Neural cell (in vitro differentiated cells): ENCODE results near the gene ARID1B.

Experiments used
- EP300 ChIP-seq: fragments of 450-650 bp; conservative IDR thresholded peaks from 2 replicates; pipeline ENCODE4 v1.6.1; 2014; ENCODE audit warnings: antibody characterized with exemption, mild to moderate bottlenecking, moderate library complexity; ENCODE audit not compliant: poor library complexity, severe bottlenecking
- EZH2 ChIP-seq: fragments of 200-600, 300-800 bp; shearing (Covaris generic), sonication (generic); IDR thresholded peaks from 2 replicates; pipeline ENCODE4 v1.6.1; 2014; ENCODE audit warnings: antibody characterized with exemption, low read length, borderline replicate concordance, mild to moderate bottlenecking; ENCODE audit not compliant: insufficient read depth, poor library complexity, severe bottlenecking
- POLR2AphosphoS5 ChIP-seq: IDR thresholded peaks from 2 replicates; pipeline ENCODE4 v1.6.1; 2012
- RAD21 ChIP-seq: fragments of 450-650 bp; conservative IDR thresholded peaks from 2 replicates; pipeline ENCODE4 v1.6.1; 2014; ENCODE audit warnings: antibody characterized with exemption, mild to moderate bottlenecking, moderate library complexity
- SMC3 ChIP-seq: fragments of 450-650 bp; conservative IDR thresholded peaks from 2 replicates; pipeline ENCODE4 v1.6.1; 2014; ENCODE audit warnings: antibody characterized with exemption, mild to moderate bottlenecking, moderate library complexity; ENCODE audit not compliant: poor library complexity
- TF ChIP-seq, protein P1 (sequence below): fragments of 450-650 bp; IDR thresholded peaks from 2 replicates; pipeline ENCODE4 v1.5.1; 2014; ENCODE audit warnings: antibody characterized with exemption, mild to moderate bottlenecking, moderate library complexity; ENCODE audit not compliant: poor library complexity, severe bottlenecking
- TF ChIP-seq, protein P2 (sequence below): IDR thresholded peaks from 2 replicates; pipeline ENCODE4 v1.6.1; 2012; ENCODE audit warnings: borderline replicate concordance

DNA sequence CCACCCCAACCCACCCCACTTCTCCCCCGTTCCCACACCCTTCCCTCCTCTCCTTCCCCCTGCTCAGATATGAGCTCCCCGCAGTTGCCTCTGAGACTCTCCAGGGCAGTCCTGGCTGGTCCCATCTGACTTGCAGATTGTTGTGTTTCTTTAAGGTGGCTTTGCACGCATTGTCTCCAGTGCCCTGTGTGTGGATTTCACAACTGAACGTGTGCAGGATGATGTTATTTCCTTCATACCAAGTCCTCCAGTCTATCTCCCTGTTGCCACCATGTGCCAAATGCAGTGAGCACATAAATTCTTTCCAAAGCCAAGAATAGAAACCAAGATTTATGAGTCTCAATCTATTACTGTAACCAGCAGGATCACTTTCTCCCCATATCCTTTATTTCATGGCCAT lies 467.0 kb downstream of the ARID1B start:
- TF ChIP-seq EZH2 (no peak), SMC3 (no peak), EP300 (no peak), POLR2AphosphoS5 (no peak), RAD21 (no peak)
- TF ChIP-seq, protein P1, sequence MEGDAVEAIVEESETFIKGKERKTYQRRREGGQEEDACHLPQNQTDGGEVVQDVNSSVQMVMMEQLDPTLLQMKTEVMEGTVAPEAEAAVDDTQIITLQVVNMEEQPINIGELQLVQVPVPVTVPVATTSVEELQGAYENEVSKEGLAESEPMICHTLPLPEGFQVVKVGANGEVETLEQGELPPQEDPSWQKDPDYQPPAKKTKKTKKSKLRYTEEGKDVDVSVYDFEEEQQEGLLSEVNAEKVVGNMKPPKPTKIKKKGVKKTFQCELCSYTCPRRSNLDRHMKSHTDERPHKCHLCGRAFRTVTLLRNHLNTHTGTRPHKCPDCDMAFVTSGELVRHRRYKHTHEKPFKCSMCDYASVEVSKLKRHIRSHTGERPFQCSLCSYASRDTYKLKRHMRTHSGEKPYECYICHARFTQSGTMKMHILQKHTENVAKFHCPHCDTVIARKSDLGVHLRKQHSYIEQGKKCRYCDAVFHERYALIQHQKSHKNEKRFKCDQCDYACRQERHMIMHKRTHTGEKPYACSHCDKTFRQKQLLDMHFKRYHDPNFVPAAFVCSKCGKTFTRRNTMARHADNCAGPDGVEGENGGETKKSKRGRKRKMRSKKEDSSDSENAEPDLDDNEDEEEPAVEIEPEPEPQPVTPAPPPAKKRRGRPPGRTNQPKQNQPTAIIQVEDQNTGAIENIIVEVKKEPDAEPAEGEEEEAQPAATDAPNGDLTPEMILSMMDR: no peak
- TF ChIP-seq, protein P2, sequence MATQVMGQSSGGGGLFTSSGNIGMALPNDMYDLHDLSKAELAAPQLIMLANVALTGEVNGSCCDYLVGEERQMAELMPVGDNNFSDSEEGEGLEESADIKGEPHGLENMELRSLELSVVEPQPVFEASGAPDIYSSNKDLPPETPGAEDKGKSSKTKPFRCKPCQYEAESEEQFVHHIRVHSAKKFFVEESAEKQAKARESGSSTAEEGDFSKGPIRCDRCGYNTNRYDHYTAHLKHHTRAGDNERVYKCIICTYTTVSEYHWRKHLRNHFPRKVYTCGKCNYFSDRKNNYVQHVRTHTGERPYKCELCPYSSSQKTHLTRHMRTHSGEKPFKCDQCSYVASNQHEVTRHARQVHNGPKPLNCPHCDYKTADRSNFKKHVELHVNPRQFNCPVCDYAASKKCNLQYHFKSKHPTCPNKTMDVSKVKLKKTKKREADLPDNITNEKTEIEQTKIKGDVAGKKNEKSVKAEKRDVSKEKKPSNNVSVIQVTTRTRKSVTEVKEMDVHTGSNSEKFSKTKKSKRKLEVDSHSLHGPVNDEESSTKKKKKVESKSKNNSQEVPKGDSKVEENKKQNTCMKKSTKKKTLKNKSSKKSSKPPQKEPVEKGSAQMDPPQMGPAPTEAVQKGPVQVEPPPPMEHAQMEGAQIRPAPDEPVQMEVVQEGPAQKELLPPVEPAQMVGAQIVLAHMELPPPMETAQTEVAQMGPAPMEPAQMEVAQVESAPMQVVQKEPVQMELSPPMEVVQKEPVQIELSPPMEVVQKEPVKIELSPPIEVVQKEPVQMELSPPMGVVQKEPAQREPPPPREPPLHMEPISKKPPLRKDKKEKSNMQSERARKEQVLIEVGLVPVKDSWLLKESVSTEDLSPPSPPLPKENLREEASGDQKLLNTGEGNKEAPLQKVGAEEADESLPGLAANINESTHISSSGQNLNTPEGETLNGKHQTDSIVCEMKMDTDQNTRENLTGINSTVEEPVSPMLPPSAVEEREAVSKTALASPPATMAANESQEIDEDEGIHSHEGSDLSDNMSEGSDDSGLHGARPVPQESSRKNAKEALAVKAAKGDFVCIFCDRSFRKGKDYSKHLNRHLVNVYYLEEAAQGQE: no peak
